Measurements from ENCODE around the gene SERPINE1.

The SERPINE1 gene

DNA sequence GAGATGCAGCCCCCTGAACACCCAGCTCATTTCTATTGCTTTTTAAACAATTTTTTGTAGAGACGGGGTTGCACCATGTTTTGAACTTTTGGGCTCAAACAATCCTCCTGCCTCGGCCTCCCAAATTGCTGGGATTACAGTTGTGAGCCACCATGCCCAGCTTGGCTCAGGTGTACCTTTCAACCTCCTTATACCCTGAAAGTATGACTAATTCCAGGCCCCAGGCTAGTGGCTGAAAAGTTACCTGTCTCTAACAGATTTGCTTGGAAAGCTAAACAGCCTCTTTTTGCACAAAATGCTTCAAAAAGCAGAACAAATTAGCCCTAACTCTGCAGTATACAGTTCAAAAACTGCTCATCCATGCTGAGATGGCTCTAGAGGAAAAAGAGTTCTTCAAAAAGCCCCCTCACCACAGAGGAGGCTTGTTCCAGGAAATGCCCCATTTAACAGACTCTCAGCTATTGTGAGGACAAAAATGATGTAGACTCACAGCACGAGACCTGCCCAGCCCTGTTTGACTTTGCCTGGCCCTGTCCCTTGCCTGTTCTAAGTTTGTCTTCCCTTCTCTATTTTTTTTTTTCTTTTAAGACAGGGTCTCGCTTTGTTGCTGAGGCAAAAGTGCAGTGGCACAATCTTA is 14.0 kb downstream of the SERPINE1 start:
- no peak overlapping the region for H3K4me3 ChIP-seq (ENCODE audit: low read length)
- TF ChIP-seq ZNF274 (IDR thresholded peaks at IDR 0.05; ENCODE audit: low read depth, low read length), result no peak

DNA sequence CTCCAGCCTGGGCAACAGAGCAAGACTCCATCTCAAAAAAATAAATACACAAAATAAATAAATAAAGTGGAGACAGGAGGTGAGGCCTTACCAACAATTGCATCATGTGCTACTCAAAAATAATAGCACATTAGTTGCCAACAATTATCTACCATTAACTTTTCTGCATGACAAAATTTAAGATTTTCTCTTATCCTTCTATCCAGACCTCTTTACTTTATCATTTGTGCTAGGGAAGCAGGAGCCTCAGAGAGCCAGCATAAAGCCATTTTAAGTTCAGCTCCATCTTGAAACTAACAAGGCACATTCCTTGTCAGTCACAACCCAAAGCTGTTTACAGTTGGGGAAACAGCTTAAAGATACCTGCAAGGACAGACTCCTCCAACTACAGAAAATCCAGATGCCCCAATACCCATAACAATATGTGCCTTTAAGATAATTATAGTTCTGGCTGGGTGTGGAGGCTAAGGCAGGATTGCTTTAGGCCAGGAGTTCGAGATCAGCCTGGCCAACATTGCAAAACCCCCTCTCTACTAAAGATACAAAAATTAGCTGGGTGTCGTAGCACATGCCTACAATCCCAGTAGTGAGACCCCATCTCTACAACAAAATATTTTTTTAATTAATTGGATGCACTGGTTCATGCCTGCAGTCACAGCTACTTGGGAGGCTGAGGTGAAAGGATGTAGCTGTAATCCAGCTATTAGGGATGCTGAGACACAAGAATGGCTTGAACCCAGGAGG is 25.2 kb downstream of the SERPINE1 start:
- TF ChIP-seq ZNF274 (IDR thresholded peaks at IDR 0.05; ENCODE audit: low read depth, low read length), result no peak
- no peak overlapping the region for H3K4me3 ChIP-seq (ENCODE audit: low read length)

- TF ChIP-seq ZNF274 (IDR thresholded peaks at IDR 0.05; ENCODE audit: low read depth, low read length), result no peak
- H3K4me3 ChIP-seq (ENCODE audit: low read length), result peak within 1 kb of the TSS; percentile 79
These were observed 27.2 kb downstream of the SERPINE1 start, which contains the start of gene AP1S1 for GRCh38 chr7:101153969-101154692. TSS of gene AP1S1 (plus strand) at chr7:101154476. CDS start at chr7:101154515, 39 bp downstream.

GRCh38 chr7:101154693-101155102 is 27.8 kb downstream of the SERPINE1 start:
- H3K4me3 ChIP-seq (ENCODE audit: low read length), result peak overlapping the region; percentile 79
- no peak for TF ChIP-seq ZNF274 (IDR thresholded peaks at IDR 0.05; ENCODE audit: low read depth, low read length)

DNA sequence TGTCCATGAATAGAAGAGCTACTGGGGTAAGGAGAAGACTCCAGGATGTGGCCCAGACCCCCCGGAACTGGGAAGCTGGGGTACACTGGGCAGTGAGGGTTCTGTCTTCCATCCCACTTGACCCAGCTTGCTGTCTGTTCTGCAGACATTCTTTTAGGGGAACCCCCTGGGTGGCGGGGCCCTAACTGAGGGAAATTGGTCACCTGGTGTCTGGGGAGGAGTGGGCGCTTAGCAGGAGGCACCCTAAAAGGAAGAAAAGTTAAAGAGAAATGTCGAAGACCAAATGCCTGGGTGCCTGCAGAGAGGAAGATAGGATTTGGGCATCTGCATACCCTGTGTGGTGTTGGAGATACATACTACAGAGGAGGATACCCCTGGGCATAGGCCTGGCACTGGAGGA is 28.4 kb downstream of the SERPINE1 start:
- TF ChIP-seq ZNF274 (IDR thresholded peaks at IDR 0.05; ENCODE audit: low read depth, low read length), result no peak
- H3K4me3 ChIP-seq (ENCODE audit: low read length), result peak overlapping the region; percentile 79

- TF ChIP-seq ZNF274 (IDR thresholded peaks at IDR 0.05; ENCODE audit: low read depth, low read length), result no peak
- H3K4me3 ChIP-seq (ENCODE audit: low read length), result no peak overlapping the region
These were observed 29.4 kb downstream of the SERPINE1 start for GRCh38 chr7:101156277-101156676.

- H3K4me3 ChIP-seq (ENCODE audit: low read length), result no peak overlapping the region
- no peak for TF ChIP-seq ZNF274 (IDR thresholded peaks at IDR 0.05; ENCODE audit: low read depth, low read length)
These were observed 30.1 kb downstream of the SERPINE1 start for GRCh38 chr7:101156866-101157589.

- no peak overlapping the region for H3K4me3 ChIP-seq (ENCODE audit: low read length)
- TF ChIP-seq ZNF274 (IDR thresholded peaks at IDR 0.05; ENCODE audit: low read depth, low read length), result no peak
These were observed 33.1 kb downstream of the SERPINE1 start for GRCh38 chr7:101159696-101160674.

DNA sequence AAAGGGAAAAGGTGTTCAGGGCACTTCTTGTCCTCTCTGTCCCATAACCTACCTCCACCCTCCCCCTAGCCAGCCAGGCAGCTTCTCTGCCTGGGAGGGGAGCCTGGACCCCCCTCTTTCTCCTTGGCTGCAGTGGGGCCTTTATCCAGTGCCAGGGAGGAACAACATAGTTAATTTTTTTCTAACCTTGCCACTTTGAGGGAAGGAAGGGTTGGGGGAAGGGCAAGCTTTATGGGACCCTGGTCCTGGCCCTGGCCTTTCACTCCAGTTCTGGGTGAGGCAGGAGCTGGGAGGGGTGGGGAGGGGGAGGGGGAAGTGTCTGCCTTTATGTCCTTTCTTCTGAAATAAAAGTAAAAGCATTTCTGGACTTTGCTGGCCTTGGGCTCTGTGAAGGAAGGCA is 34.0 kb downstream of the SERPINE1 start:
- no peak overlapping the region for H3K4me3 ChIP-seq (ENCODE audit: low read length)
- no peak for TF ChIP-seq ZNF274 (IDR thresholded peaks at IDR 0.05; ENCODE audit: low read depth, low read length)

GRCh38 chr7:101161692-101162471 is 35.0 kb downstream of the SERPINE1 start:
- no peak for TF ChIP-seq ZNF274 (IDR thresholded peaks at IDR 0.05; ENCODE audit: low read depth, low read length)
- no peak overlapping the region for H3K4me3 ChIP-seq (ENCODE audit: low read length)

- peak overlapping the region; percentile 33; the same call in 1 of the 2 replicates for H3K4me3 ChIP-seq (ENCODE audit: low read length)
- no peak for TF ChIP-seq ZNF274 (IDR thresholded peaks at IDR 0.05; ENCODE audit: low read depth, low read length)
These were observed 35.8 kb downstream of the SERPINE1 start for GRCh38 chr7:101162551-101163278.
